Measurements from ENCODE around the gene CDC123.
"Not testable (repeated sequence)": the region's sequence is repeated elsewhere in the genome, so short reads cannot be mapped to it uniquely, and the experiment has no call there.

The CDC123 gene, protein sequence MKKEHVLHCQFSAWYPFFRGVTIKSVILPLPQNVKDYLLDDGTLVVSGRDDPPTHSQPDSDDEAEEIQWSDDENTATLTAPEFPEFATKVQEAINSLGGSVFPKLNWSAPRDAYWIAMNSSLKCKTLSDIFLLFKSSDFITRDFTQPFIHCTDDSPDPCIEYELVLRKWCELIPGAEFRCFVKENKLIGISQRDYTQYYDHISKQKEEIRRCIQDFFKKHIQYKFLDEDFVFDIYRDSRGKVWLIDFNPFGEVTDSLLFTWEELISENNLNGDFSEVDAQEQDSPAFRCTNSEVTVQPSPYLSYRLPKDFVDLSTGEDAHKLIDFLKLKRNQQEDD

DNA sequence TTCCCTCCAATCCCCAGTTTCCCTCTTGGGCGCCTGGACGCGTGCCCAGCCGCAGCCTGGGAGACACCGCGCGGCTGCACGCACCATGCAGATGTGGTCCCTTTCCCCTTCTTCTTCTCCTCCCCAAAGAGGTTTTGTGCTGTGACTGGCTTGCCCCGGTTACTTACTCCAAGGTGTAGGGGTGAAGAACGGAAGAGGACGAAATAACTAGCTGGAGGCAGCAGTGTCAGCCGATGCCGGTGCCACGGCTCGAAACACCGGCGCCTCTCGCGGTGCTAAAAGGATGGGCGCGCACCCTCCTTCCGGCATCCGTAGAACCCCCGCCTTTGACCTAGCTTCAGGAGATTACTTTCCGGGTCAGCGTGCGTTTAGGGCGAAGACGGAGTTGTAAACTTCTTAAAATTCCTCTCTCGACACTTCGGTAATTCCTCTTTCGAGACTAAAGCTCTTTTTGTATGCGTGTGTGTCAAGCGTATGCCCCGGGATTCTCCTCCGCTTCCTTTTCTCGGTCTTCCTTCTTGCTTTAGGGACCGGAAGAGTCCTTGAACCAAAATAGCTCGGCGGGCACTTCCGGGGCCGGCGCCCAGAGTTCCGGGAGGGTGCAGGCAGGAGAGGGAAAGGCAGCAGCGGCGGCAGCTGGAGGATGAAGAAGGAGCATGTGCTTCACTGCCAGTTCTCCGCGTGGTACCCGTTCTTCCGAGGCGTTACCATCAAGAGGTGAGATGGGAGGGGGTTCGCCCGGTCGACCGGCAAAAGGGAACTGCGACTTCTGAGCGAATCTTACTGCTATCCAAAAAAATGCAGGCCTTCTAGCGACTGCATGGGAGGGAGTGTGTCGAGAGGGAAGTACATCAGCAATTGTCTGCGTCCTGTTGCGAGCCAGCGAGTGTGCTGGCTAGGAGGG lies at the start of gene CDC123, which contains the start of gene NUDT5:
TSS of gene CDC123 (plus strand) at position 586 of the 904 bp plus-strand sequence. CDS start at position 644, 58 bp downstream.
TSS of gene NUDT5 (minus strand) at position 289 of the 904 bp plus-strand sequence. CDS start 9,600 bp downstream, outside the sequence.
- peak; percentile 78 to 80 for DNase-seq

DNA sequence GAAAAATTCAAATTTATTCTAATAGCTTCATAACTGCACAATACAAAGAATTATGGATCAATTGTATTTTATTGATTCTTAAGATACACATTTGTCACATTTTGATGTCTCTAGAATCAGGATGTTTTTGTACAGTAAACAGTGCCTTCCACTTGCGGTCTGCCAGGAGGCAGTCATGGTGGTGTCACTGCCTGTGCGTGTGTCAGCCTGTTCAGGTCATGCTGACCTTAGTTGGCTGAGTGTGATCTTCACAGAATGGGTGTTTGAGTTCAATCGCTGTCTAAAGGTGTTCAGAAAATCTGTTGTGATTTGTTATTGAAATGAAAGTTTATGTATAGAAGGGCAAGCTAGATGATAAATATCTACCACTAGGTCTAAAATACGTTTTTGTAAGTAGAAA lies 45.8 kb upstream of the CDC123 start:
- no peak for DNase-seq

DNA sequence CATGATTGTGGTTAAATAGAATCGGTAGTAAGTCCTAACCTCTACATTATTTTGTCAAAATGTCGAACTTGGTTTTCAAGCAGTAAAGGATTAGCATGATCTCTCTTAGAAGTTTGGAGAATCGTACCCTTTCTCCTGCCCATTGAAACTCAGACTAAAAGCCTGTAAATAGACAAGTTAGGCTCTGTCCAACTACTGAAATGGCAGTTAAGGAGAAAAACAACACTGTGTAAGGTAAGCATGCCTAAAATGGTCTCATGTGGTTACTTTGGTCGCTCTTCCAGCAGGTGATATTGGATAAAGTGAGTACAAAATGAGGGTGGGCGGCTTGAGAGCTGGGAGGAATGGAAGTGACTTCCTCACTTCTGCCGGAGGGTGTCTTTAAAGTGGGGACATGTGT lies 41.5 kb upstream of the CDC123 start:
- no peak for DNase-seq

DNA sequence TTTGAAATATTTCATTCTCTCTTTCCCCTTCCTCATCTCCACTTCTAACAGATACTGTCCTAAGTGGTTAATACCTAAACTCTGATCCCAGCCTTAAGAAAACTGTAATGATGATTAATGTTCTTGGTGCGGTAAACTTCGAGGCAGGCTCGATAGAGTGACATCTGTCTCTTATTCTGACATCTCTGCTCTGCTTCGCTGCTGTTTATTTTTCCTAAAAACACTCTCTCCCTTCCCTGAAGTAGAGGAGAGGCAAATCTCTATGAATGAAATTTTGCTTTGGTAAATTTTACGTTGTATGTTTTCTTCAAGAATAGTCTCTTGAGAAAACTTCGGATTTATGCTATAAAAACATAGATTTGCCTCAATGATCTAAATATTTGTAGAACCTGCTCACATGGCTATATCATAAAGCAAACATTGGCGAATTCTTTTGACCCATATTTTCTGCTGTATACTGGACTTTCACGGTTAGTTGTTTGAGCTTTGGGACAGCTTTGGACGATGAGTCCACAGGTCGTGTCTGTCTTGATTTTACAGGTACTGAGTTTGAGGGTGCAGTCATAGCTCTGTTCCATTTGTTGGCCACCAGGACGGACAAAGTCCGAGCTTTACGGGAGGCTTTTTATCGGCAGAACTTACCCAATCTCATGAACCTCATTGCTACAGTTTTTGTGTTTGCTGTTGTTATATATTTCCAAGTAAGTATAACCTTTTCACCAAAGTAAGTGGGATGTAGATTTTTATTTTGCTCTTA lies 39.4 kb upstream of the CDC123 start:
- DNase-seq, result no peak

DNA sequence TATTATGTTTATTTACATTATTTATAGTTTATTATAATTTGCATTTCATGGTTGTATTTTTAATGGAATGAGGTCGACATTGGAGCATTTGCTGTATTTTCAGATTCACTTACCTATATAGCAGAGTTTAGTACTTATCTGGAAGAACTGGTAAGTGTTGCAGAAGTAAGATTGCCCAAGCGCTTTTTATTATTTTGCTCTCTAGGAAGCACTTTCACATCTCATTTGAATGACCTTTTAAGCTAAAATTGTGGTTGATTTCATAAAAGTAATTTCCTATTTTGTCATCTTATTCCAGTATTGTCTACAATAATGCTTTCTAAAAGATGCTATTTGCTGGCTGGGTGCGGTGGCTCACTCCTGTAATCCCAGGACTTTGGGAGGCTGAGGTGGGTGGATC lies 37.9 kb upstream of the CDC123 start:
- DNase-seq, result no peak

DNA sequence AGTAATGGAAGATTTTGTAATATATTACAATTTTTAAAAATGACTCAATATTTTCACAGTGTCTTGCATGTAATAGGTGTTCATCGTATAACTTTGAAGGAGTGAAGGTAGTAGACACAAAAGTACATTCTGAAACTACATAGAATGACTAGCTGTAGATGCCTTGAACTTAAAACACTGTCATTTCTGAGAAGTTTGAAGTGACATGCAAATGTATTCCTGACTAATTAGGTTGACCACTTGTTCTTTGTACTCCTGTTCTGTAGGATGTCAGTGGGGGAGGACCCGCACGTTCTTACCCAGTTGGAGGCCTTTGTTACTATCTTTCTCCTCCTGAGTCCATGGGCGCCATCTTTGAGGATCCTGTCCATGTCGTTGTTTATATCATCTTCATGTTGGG lies 35.3 kb upstream of the CDC123 start:
- no peak for DNase-seq

DNA sequence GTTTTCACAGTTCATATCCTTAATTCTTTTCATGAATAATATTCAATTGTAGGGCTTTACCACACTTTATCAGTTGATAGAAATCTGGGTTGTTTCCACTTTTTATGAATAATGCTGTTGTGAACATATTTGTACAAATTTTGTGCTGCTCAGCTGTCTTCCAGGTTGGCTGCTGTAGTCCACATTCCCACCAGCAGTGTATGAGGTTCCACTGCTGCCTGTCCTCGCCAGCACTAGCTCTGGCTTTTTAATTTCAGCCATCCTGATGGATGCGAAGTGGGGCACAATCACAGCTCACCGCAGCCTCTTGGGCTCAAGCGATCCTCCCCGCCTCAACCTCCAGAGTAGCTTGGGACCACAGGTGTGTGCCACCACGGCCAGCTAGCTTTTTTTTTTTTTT lies 33.1 kb upstream of the CDC123 start:
- no peak for DNase-seq

DNA sequence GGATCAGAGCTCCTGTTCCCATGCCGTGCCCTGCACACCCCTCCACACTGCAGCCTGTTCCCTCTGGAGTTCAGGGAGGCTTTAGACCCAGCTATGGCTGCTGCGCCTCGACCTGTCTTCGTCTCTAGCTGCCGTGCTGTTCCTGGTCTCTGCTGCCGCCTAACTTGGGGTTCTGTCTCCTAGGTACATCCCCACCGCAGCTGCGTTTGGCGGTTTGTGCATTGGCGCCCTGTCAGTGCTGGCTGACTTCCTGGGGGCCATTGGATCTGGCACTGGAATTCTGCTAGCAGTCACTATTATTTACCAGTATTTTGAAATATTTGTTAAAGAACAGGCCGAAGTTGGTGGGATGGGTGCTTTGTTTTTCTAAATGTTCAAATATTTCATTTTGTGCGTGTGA lies 31.9 kb upstream of the CDC123 start:
- DNase-seq, result no peak

DNA sequence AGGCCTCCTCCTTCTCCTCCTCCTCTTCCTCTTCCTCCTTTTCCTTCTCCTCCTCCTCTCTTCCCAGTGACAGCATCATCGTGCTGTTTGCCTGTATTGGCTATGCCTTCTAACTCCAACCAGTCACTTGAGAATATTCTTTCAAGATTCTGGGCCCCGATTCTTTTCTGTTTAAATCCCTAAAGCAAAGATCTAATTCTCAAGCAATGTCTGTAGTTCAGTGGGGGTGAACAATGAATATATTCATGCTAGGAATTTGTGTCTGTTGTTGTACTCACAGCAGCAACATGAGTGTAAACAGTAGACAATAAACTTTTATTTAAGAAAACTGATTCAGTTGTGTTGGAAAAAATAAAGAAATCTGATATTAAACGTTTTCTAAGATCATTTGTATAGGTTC lies 31.0 kb upstream of the CDC123 start:
- DNase-seq, result no peak

DNA sequence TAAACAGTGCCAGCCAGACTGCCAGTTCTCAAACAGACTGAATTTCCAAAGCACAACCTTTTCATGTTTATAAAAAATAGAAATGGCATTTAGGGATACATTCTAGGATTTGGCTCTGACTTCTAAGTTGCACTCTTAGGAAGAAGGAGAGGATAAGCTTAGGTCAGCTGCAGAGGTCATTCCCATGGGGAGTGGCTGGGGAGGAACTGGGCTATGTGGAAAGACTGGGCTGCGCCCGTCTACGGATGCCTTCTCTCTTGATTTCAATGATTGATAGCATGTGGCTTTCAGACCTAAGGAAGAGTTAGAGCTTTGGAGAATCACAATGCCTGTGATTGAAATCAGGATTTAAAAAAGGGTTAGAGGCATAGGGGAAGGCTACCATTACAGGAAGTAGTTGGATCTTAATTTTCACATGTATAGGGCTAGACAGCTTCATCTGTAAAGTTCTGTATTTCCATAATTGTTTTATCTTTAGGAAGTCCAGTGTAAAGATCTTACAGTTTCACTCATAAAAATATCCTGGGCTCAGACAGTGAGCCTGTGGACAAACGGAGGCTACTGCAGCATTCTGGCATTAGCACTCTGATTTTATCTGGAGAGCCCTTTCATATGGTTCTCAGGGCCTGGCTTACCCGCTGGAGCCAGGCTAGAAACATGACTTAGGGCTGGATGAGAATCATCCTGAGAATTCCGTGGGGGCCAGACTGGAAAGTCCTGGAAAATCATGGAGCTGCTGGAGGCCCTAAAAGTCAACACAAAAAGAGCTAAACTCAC lies 29.8 kb upstream of the CDC123 start:
- DNase-seq, result no peak

DNA sequence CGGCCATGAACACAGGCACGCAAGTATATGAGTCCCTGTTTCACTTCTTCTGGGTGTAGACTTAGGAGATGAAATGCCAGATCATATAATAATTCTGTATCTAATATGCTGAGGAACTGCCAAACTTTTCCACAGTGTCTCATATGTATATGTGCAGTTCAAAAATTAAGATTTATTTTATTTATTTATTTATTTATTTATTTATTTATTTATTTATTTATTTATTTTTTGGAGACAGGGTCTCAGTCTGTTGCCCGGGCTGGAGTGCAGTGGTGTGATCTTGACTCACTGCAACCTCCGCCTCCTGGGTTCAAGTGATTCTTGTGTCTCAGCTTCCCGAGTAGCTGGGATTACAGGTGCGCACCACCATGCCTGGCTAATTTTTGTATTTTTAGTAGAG lies 24.5 kb upstream of the CDC123 start:
- DNase-seq, result not testable (repeated sequence)

DNA sequence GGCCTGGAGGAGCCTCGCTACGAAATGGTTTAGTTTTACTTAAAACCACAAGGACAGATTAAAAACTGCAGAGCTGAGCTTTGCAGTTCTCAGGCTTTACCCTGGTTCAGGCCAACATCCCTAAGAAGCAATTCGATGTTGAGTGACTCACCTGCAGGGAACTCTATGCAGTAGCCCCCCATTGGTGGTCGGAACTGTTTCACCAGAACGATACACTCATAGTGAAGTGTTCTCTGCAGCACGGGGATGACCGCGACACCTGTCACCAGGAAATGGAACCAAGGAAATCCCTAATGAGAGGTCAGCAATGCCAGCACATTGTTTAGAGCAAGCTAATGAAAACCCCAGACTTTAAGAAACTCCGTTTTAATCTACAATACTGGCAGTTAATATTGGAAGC lies 18.3 kb upstream of the CDC123 start:
- DNase-seq, result no peak

DNA sequence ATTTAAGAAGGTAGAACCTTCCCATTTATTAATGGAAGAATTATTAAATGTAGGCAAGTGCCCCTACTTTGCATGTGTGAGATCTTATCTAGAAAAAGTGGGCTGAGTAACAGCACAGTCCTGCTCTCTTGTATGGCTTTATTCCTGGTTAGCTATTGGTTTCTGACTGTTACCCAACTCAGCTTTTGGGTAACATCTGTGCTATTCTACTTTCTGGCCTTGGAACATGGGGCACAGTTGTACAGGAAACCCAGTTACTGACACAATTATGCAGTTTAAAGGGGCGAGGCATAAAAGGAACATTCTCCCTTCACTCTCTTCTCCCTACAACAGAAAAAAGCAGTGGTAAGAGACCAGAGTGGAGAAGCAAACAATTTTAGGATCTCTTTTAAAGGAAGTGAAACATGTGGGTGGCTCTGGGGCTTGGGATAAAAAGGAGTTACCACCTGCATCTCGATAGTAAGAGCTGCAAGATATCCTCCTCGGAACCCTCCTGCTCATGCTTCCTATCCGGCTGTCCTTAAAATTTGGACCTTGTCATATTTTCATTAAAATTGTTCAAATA lies 16.3 kb upstream of the CDC123 start:
- DNase-seq, result no peak

DNA sequence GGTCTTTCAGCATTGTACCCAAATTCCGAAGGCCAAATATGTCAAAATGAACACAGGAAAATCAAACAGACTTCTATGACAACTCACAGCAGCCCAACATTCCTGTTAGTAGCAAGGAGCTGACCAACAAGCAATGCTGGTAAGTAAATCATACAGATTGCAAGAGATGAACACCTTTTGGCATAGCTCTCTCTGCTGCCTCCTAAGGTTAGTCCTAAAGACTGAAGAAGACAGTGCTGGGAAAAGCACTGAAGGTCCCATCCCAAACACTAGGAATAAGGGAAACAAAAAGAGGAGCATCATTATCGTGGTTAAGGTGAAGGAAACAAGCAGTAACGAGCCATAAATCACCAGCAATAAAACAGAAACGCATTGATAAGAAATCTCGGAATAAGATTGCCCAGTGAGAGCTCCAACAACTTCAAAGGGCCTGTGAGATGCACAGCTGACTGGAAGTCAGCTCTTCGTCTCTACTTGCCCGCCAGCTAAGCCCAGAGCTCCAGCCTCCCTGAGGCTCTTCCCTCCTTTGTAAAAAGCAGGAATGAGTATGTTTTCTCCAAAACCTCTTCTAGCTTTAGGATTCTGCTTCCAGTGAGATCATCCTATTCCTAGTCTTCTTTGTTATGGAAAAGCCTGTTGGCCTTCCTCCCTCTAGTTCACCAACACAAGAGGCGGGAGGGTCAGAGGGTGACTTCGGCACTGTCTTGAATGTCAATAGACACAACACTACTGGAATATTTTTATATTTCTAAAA lies 15.6 kb upstream of the CDC123 start:
- DNase-seq, result no peak

DNA sequence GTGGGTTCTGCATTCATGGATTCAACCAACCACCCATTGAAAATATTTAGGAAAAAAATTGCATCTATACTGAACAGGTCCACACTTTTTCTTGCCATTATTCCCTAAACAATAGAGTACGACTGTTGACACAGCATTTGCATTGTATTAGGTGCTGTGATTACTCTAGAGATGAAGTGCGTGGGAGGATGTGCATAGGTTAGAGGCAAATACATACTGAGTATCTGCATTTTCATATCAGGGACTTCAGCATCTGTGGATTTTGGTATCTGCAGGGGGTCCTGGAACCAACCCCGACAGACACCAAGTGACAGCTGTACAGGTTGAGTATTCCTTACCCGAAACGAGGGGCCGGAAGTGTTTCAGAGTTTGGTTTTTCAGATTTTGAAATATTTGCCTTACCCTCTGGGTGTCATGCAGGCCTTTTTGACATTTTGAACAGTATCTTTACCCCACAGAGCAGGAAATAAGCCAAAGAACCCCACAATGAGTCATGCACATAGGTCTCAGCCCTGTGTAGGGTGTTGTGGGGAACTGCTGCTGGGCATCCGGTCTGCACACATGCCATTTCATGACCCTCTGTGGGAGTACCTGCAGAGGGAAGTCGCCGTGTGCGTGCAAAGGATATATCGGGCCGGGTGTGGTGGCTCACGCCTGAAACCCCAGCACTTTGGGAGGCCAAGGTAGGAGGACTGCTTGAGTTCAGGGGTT lies 14.8 kb upstream of the CDC123 start:
- DNase-seq, result peak; percentile 37 to 38

DNA sequence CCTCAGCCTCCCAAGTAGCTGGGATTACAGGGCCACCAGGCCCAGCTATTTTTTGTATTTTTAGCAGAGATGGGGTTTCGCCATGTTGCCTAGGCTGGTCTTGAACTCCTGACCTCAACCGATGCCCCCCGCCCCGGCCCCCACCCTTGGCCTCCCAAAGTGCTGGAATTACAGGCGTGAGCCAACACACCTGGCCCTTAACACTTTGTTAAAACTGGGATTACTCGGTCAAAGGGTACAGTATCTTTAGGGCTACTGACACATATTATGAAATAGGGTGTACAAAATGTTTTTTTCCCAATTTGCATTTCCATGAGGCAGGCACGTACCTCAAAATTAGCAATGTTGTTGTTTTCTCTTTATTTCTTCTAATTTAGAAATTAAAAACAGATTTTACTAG lies 11.8 kb upstream of the CDC123 start:
- DNase-seq, result no peak

DNA sequence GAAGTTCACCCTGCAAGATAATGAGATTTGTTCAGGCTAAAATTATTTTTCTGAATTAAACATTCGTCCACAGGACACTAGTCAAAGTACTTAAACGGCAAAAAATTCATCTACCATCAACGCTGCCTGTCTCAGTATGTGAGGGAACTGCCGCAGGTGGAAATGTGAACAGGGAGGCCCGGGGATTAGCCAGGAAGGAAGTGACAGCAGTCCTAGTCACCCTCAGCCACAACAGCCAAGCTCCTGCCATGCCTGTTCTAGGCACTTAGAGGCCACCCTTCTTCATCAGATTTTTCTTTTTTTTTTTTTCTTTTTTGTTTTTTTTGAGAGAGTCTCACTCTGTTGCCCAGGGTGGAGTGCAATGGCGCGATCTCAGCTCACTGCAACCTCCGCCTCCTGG lies 9.7 kb upstream of the CDC123 start:
- no peak for DNase-seq

DNA sequence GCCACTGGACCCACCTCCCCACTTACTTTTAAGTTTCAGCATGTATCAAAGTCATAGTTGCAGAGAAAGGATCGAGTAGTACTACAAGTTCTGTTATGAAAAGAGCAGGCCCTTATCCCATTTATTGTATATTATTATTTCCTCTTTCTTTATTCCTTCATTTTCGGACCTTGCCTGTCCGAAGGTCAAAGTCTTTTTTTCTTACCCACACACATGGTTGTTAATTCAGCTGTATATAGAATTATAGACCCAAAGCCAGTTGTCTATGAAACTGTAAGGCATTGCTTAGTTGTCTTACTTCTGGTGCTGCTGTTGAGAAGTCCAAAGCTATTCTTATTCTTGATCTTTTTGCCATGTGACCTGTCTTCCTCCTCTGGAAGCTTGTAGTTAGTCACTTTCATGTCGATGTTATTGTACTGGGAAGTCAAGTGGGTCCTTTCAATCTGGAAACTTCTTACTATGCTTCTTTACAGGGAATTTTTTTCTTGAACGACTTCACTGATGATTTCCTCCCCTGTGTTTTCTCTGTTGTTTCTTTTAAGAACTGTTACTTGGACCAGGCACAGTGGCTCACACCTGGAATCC lies 8.6 kb upstream of the CDC123 start:
- no peak for DNase-seq

DNA sequence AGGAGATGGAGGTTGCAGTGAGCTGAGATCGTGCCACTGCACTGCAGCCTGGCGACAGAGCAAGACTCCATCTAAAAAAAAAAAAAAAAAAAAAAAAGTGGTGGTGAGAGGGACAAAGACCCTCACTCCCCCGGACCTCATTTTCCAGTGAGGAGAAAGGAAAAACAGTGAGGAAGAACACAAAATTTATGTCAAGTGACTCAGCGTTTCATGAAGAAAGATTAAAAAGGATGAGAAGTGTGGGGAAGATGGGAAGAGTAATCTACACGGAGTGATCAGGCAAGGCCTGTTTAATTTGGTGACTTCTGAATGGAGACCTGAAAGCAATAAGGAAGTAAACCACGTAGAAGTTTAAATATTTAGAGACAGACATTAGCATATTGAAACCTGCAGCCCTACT lies 7.3 kb upstream of the CDC123 start:
- DNase-seq, result no peak

DNA sequence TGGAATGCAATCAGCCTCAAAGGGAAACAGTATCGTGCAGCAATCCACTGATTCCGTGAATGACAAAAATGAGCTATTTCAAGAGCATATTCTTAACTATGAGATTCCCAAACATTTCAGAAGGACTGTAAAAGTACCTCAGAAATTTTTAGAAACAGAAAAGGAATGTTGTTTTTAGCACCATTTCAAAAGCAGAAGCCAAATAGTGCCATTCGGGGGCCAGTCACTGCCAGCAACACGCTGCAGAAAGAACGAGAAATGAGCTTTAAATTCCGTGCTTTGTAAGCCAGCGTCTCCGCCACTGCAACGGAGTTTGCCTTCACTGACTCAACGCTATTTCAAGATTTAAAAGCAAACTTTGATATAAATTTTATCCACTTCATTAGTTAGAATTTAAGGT lies 6.6 kb upstream of the CDC123 start:
- no peak for DNase-seq
